Activated B cell treated with CpG ODN at 0.5 μM for 24 hours (primary cell): Measurements from ENCODE around the gene TDP2. TPM values are rescaled to one million over a fixed set of nuclear protein-coding genes. Genes with fewer than 3 reads are reported as not detected.

Experiments used
- ATAC-seq: fragments of 200-7000 bp; cut with Tn5 transposase; one replicate; pipeline ENCODE4 v1.10.0; 2021; ENCODE audit warnings: low read depth, mild to moderate bottlenecking, moderate library complexity
- CTCF ChIA-PET: fragments of 350-600 bp; sonication (Branson Sonifier 250); formaldehyde crosslinking; loops from one replicate; lab custom pipeline; 2021; ENCODE audit warnings: antibody characterized with exemption; lab: Charles Lee
- POLR2A ChIA-PET: fragments of 350-600 bp; sonication (Branson Sonifier 250); formaldehyde crosslinking; loops from one replicate; lab custom pipeline; 2021; ENCODE audit warnings: antibody characterized with exemption; lab: Charles Lee
- DNase-seq: peaks from one replicate; pipeline ENCODE4 v3.0.0; 2022
- H3K27ac Mint-ChIP-seq: one replicate; pipeline ENCODE4 v1.8.0; 2020; ENCODE audit warnings: mixed read lengths
- H3K27me3 Mint-ChIP-seq: one replicate; pipeline ENCODE4 v1.8.0; 2021; ENCODE audit warnings: mixed read lengths
- H3K36me3 Mint-ChIP-seq: one replicate; pipeline ENCODE4 v1.8.0; 2021; ENCODE audit warnings: low read depth, mixed read lengths
- H3K4me1 Mint-ChIP-seq: one replicate; pipeline ENCODE4 v1.8.0; 2021; ENCODE audit warnings: mixed read lengths
- H3K4me3 Mint-ChIP-seq: one replicate; pipeline ENCODE4 v1.8.0; 2020; ENCODE audit warnings: mild to moderate bottlenecking, mixed read lengths
- H3K9me3 Mint-ChIP-seq: one replicate; pipeline ENCODE4 v1.8.0; 2020; ENCODE audit warnings: mixed read lengths
- intact Hi-C: fragments of 100-400 bp; cut with micrococcal nuclease; formaldehyde crosslinking; loops from one replicate; pipeline ENCODE4 v1.15.1; 2024
- total RNA-seq: library from RNA; stranded (reverse); gene quantifications from 2 replicates; pipeline ENCODE4 v1.2.3, GENCODE V29; 2022
- TF ChIP-seq, protein P1 (sequence below): fragments of 200-600 bp; IDR thresholded peaks from one replicate; pipeline ENCODE4 v1.8.0; 2022; ENCODE audit warnings: antibody characterized with exemption, mild to moderate bottlenecking

Gene TDP2
- total RNA-seq, 1 donor from 2014 or later: 51.1 TPM

GRCh38 chr6:24600903-24601302, 65.8 kb downstream of the TDP2 start:
- no peak for ATAC-seq
- DNase-seq: no peak
- TF ChIP-seq, protein P1, sequence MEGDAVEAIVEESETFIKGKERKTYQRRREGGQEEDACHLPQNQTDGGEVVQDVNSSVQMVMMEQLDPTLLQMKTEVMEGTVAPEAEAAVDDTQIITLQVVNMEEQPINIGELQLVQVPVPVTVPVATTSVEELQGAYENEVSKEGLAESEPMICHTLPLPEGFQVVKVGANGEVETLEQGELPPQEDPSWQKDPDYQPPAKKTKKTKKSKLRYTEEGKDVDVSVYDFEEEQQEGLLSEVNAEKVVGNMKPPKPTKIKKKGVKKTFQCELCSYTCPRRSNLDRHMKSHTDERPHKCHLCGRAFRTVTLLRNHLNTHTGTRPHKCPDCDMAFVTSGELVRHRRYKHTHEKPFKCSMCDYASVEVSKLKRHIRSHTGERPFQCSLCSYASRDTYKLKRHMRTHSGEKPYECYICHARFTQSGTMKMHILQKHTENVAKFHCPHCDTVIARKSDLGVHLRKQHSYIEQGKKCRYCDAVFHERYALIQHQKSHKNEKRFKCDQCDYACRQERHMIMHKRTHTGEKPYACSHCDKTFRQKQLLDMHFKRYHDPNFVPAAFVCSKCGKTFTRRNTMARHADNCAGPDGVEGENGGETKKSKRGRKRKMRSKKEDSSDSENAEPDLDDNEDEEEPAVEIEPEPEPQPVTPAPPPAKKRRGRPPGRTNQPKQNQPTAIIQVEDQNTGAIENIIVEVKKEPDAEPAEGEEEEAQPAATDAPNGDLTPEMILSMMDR: no peak
- Mint-ChIP-seq H3K4me3 (no peak overlapping the region), H3K36me3 (no peaks in the 10 kb centered on the region), H3K4me1 (no peaks in the 10 kb centered on the region), H3K27me3 (no peaks in the 10 kb centered on the region), H3K9me3 (no peaks in the 10 kb centered on the region), H3K27ac (no peak overlapping the region)
- CTCF ChIA-PET: no interaction called here
- POLR2A ChIA-PET: no interaction called here
- intact Hi-C loops: no loop called here

Other genes starting within 250 kb of the TDP2 start
- gene GPLD1, start 177.3 kb downstream of the TDP2 start, total RNA-seq: 7.3 and 8.4 TPM in 2 replicates
- gene ALDH5A1, start 171.9 kb downstream of the TDP2 start, total RNA-seq: 15.9 and 17.5 TPM in 2 replicates
- gene KIAA0319, start 20.7 kb downstream of the TDP2 start, total RNA-seq: 0.20 and 0.27 TPM in 2 replicates
- 12.0 and 13.8 TPM in 2 replicates for gene ACOT13, start 178 bp upstream of the TDP2 start, total RNA-seq
- 127 and 135 TPM in 2 replicates for gene C6orf62, start 52.3 kb upstream of the TDP2 start, total RNA-seq
- 12.9 and 14.5 TPM in 2 replicates for gene GMNN, start 108.0 kb upstream of the TDP2 start, total RNA-seq
- gene ARMH2, start 132.0 kb upstream of the TDP2 start, total RNA-seq: 2.1 and 2.3 TPM in 2 replicates